ENCODE measurements around the gene ARHGAP31.

Gene ARHGAP31

DNA sequence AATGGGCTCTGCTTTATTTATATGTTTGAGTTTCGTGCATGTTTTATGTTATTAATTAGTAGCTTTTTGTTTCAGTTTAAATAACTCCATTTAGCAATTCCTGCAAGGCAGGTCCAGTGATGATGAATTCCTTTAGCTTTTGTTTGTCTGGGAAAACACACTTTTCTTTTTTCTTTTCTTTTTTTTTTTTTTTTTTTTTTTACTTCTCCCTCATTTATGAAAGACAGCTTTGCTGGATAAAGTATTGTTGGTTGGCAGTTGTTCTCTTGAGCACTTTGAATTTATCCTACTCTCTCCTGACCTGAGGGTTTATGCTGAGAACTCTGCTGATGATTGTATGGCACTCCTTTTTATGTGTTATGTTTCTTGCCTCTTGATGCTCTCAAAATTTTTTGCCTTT is 133.5 kb downstream of the ARHGAP31 start:
- TF ChIP-seq MYC (IDR thresholded peaks at IDR 0.05; ENCODE audit: low read depth, low read length) (no peak), MAX (IDR thresholded peaks at IDR 0.05; ENCODE audit: low read depth, low read length) (no peak), POLR2A (IDR thresholded peaks at IDR 0.05; ENCODE audit: extremely low read depth, insufficient read length) (no peak)
- TF ChIP-seq, protein P1, sequence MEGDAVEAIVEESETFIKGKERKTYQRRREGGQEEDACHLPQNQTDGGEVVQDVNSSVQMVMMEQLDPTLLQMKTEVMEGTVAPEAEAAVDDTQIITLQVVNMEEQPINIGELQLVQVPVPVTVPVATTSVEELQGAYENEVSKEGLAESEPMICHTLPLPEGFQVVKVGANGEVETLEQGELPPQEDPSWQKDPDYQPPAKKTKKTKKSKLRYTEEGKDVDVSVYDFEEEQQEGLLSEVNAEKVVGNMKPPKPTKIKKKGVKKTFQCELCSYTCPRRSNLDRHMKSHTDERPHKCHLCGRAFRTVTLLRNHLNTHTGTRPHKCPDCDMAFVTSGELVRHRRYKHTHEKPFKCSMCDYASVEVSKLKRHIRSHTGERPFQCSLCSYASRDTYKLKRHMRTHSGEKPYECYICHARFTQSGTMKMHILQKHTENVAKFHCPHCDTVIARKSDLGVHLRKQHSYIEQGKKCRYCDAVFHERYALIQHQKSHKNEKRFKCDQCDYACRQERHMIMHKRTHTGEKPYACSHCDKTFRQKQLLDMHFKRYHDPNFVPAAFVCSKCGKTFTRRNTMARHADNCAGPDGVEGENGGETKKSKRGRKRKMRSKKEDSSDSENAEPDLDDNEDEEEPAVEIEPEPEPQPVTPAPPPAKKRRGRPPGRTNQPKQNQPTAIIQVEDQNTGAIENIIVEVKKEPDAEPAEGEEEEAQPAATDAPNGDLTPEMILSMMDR (IDR thresholded peaks at IDR 0.05; ENCODE audit: low read depth, low read length) = no peak
- no peak overlapping the region for H3K4me3 ChIP-seq (ENCODE audit: low read depth, low read length)
- DNase-seq (ENCODE audit: low read depth) = peak; percentile 5

GRCh38 chr3:119428538-119428937 is 134.4 kb downstream of the ARHGAP31 start:
- no peak overlapping the region for H3K4me3 ChIP-seq (ENCODE audit: low read depth, low read length)
- TF ChIP-seq, protein P1 (IDR thresholded peaks at IDR 0.05; ENCODE audit: low read depth, low read length) = no peak
- TF ChIP-seq MYC (IDR thresholded peaks at IDR 0.05; ENCODE audit: low read depth, low read length) (no peak), POLR2A (IDR thresholded peaks at IDR 0.05; ENCODE audit: extremely low read depth, insufficient read length) (no peak), MAX (IDR thresholded peaks at IDR 0.05; ENCODE audit: low read depth, low read length) (no peak)
- peak; percentile 7 for DNase-seq (ENCODE audit: low read depth)

GRCh38 chr3:119433613-119434325 is 139.6 kb downstream of the ARHGAP31 start:
- no peak for DNase-seq (ENCODE audit: low read depth)
- H3K4me3 ChIP-seq (ENCODE audit: low read depth, low read length) = no peak overlapping the region
- TF ChIP-seq MAX (IDR thresholded peaks at IDR 0.05; ENCODE audit: low read depth, low read length) = no peak
- TF ChIP-seq, protein P1 (IDR thresholded peaks at IDR 0.05; ENCODE audit: low read depth, low read length) = no peak
- TF ChIP-seq MYC (IDR thresholded peaks at IDR 0.05; ENCODE audit: low read depth, low read length) = no peak

- H3K4me3 ChIP-seq (ENCODE audit: low read depth, low read length) = no peak overlapping the region
- no peak for DNase-seq (ENCODE audit: low read depth)
- no peak for TF ChIP-seq POLR2A (IDR thresholded peaks at IDR 0.05; ENCODE audit: extremely low read depth, insufficient read length)
- no peak for TF ChIP-seq MAX (IDR thresholded peaks at IDR 0.05; ENCODE audit: low read depth, low read length)
- TF ChIP-seq, protein P1 (IDR thresholded peaks at IDR 0.05; ENCODE audit: low read depth, low read length) = no peak
- no peak for TF ChIP-seq MYC (IDR thresholded peaks at IDR 0.05; ENCODE audit: low read depth, low read length)
Observed at GRCh38 chr3:119434703-119435102, 140.5 kb downstream of the ARHGAP31 start.

DNA sequence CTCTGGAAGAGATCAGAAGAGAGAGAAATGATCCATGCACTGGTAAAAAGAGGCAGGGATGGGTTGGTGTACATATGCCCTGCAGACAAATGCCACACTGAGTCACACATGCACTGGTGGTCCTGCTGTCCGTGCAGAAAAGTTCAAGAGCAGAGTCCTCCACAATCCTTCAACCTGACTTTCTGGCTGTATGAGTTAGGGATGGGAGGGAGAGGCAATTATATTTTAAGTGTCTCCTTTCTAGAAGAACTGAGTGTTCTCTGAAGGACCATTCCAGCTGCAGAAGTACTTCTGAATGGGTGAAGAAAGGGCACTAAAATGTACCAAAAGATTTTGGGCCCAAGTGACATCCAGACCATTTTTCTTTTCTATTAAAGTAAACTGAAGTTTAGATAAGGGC is 142.8 kb downstream of the ARHGAP31 start:
- no peak overlapping the region for H3K4me3 ChIP-seq (ENCODE audit: low read depth, low read length)
- DNase-seq (ENCODE audit: low read depth) = no peak
- no peak for TF ChIP-seq POLR2A (IDR thresholded peaks at IDR 0.05; ENCODE audit: extremely low read depth, insufficient read length)
- TF ChIP-seq, protein P1 (IDR thresholded peaks at IDR 0.05; ENCODE audit: low read depth, low read length) = no peak
- no peak for TF ChIP-seq MAX (IDR thresholded peaks at IDR 0.05; ENCODE audit: low read depth, low read length)
- TF ChIP-seq MYC (IDR thresholded peaks at IDR 0.05; ENCODE audit: low read depth, low read length) = no peak
